Vagina (tissue), 2 donors: ENCODE results near the gene KLHL5. TPM values are rescaled to one million over a fixed set of nuclear protein-coding genes. Genes with fewer than 3 reads are reported as not detected.
"Not testable (repeated sequence)": the region's sequence is repeated elsewhere in the genome, so short reads cannot be mapped to it uniquely, and the experiment has no call there.

Experiments
- DNase-seq, 2 donors: peaks; one replicate each; pipeline ENCODE4 v3.0.0-alpha.2; 2017; ENCODE audit errors: extremely low spot score in 2 of 2
- H3K27ac ChIP-seq: fragments of 200-600 bp; sonication (generic); one replicate; pipeline ENCODE4 v1.5.1; 2019
- H3K27me3 ChIP-seq: fragments of 200-600 bp; sonication (generic); one replicate; pipeline ENCODE4 v1.5.1; 2019
- H3K36me3 ChIP-seq, 2 donors: fragments of 200-600 bp; sonication (generic); one replicate each; pipeline ENCODE4 v1.5.1; 2017 to 2019
- H3K4me1 ChIP-seq: fragments of 200-600 bp; sonication (generic); one replicate; pipeline ENCODE4 v1.5.1; 2019
- H3K4me3 ChIP-seq, 2 donors: fragments of 200-600 bp; sonication (generic); 1 replicate in 1 of 2; 2 replicates in 1 of 2; pipeline ENCODE4 v1.5.1; 2016 to 2019
- H3K9me3 ChIP-seq: fragments of 200-600 bp; sonication (generic); one replicate; pipeline ENCODE4 v1.5.1; 2019
- CTCF ChIP-seq, 3 experiments: fragments of 450-650 bp in 2 of 3; fragments of 200-600 bp in 1 of 3; sonication (generic) in 1 of 3; IDR thresholded peaks; one replicate each; pipeline ENCODE4 v1.5.1; 2017 to 2019; ENCODE audit warnings: antibody characterized with exemption in 3 of 3, mild to moderate bottlenecking in 2 of 3, moderate library complexity in 2 of 3
- POLR2A ChIP-seq, 2 donors: fragments of 450-650 bp; IDR thresholded peaks; one replicate each; pipeline ENCODE4 v1.6.1; 2017; ENCODE audit warnings: antibody characterized with exemption in 2 of 2, mild to moderate bottlenecking in 2 of 2, moderate library complexity in 2 of 2
- POLR2AphosphoS5 ChIP-seq, 2 donors: sonication (generic); formaldehyde crosslinking; IDR thresholded peaks; one replicate each; pipeline ENCODE4 v1.9.0; 2017; ENCODE audit warnings: antibody characterized with exemption in 2 of 2, mild to moderate bottlenecking in 2 of 2, low read depth in 1 of 2; ENCODE audit not compliant: insufficient read depth in 1 of 2
- intact Hi-C: fragments of 100-400 bp; cut with DNase I; formaldehyde crosslinking; loops from one replicate; pipeline ENCODE4 v1.15.1; 2023
- total RNA-seq: library from RNA; depleted of rRNA; stranded (reverse); fragments of >200 nt; gene quantifications from one replicate; pipeline ENCODE4 v1.2.3, GENCODE V29; 2016

KLHL5 gene
- total RNA-seq, 1 donor from 2014 or later, result 27.0 TPM

GRCh38 chr4:39134683-39135306, 72.8 kb downstream of the KLHL5 start:
- DNase-seq, result no peak
- Histone ChIP-seq H3K4me1 (peaks cover 8% of the 10 kb centered on the region), H3K4me3 (no peak overlapping the region), H3K27ac (no peak overlapping the region), H3K36me3 (no peaks in the 10 kb centered on the region), H3K27me3 (no peaks in the 10 kb centered on the region), H3K9me3 (no peaks in the 10 kb centered on the region)
- TF ChIP-seq CTCF (IDR thresholded peaks at IDR 0.05) (no peak), POLR2A (IDR thresholded peaks at IDR 0.05) (no peak), POLR2AphosphoS5 (IDR thresholded peaks at IDR 0.05; ENCODE audit: insufficient read depth in 1 of 2, low read depth in 1 of 2) (no peak)
- intact Hi-C loops, result loop anchor here (5.0 kb wide), 1 partner anchor 232 kb away; no protein-coding TSS in a partner anchor

- H3K27me3 ChIP-seq, DNase-seq, H3K9me3 ChIP-seq, H3K36me3 ChIP-seq, H3K27ac ChIP-seq, H3K4me3 ChIP-seq, H3K4me1 ChIP-seq: not testable (repeated sequence)
- intact Hi-C loops, result loop anchor here (5.0 kb wide), 1 partner anchor 236 kb away; no protein-coding TSS in a partner anchor
Measured at GRCh38 chr4:39138227-39138626, 76.2 kb downstream of the KLHL5 start.

GRCh38 chr4:39146211-39146610, 84.2 kb downstream of the KLHL5 start:
- Histone ChIP-seq H3K36me3 (no peaks in the 10 kb centered on the region), H3K9me3 (no peaks in the 10 kb centered on the region), H3K27me3 (no peaks in the 10 kb centered on the region), H3K4me3 (no peak overlapping the region), H3K27ac (no peak overlapping the region), H3K4me1 (no peaks in the 10 kb centered on the region)
- DNase-seq, result no peak
- intact Hi-C loops, result no loop called here
- TF ChIP-seq POLR2A (IDR thresholded peaks at IDR 0.05) (no peak), CTCF (IDR thresholded peaks at IDR 0.05) (no peak), POLR2AphosphoS5 (IDR thresholded peaks at IDR 0.05; ENCODE audit: insufficient read depth in 1 of 2, low read depth in 1 of 2) (no peak)

GRCh38 chr4:39154009-39154408, 92.0 kb downstream of the KLHL5 start:
- Histone ChIP-seq H3K4me3 (no peak overlapping the region), H3K9me3 (no peaks in the 10 kb centered on the region), H3K36me3 (no peaks in the 10 kb centered on the region), H3K4me1 (no peaks in the 10 kb centered on the region), H3K27ac (no peak overlapping the region), H3K27me3 (no peaks in the 10 kb centered on the region)
- intact Hi-C loops, result no loop called here
- DNase-seq, result no peak
- TF ChIP-seq POLR2AphosphoS5 (IDR thresholded peaks at IDR 0.05; ENCODE audit: insufficient read depth in 1 of 2, low read depth in 1 of 2), result no peak
- no peak for TF ChIP-seq POLR2A (IDR thresholded peaks at IDR 0.05)
- no peak for TF ChIP-seq CTCF (IDR thresholded peaks at IDR 0.05)

GRCh38 chr4:39157520-39157919, 95.5 kb downstream of the KLHL5 start:
- no peaks in the 10 kb centered on the region for H3K9me3 ChIP-seq
- H3K36me3 ChIP-seq, result no peaks in the 10 kb centered on the region
- intact Hi-C loops, result no loop called here
- no peaks in the 10 kb centered on the region for H3K27me3 ChIP-seq
- no peaks in the 10 kb centered on the region for H3K4me1 ChIP-seq
- TF ChIP-seq CTCF (IDR thresholded peaks at IDR 0.05) (no peak), POLR2A (IDR thresholded peaks at IDR 0.05) (no peak), POLR2AphosphoS5 (IDR thresholded peaks at IDR 0.05; ENCODE audit: insufficient read depth in 1 of 2, low read depth in 1 of 2) (no peak)
- H3K27ac ChIP-seq, result no peak overlapping the region
- DNase-seq, result no peak
- no peak overlapping the region for H3K4me3 ChIP-seq
